SH-SY5Y (cell line): Measurements from ENCODE around the gene ACAA2.

ENCODE experiments used
- GATA2 ChIP-seq: IDR thresholded peaks from 2 replicates; pipeline ENCODE4 v1.6.1; 2011; ENCODE audit warnings: mild to moderate bottlenecking, low read depth, low read length
- GATA3 ChIP-seq: IDR thresholded peaks from 2 replicates; pipeline ENCODE4 v1.6.1; 2011; ENCODE audit warnings: low read depth, mild to moderate bottlenecking, low read length, moderate library complexity

ACAA2 gene

DNA sequence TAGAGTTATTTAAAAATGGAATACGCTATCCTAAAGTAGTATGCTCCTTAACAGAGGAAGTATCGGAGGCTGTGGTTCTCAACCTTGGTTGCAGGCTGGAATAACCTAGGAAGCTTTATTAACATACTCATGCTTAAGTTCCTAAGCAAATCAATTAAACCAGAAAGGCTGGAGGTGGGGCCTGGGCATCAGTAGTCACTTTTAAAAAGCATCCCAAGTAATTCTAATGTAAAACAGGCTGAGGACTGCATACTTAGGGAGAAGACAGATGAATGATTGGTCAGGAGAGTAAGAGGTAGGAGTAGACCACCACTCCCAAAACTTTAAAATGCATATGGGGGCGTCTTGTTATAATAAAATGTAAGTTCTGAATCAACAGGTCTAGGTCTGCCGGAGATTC lies 15.3 kb downstream of the ACAA2 start:
- TF ChIP-seq GATA2 (no peak), GATA3 (no peak)

DNA sequence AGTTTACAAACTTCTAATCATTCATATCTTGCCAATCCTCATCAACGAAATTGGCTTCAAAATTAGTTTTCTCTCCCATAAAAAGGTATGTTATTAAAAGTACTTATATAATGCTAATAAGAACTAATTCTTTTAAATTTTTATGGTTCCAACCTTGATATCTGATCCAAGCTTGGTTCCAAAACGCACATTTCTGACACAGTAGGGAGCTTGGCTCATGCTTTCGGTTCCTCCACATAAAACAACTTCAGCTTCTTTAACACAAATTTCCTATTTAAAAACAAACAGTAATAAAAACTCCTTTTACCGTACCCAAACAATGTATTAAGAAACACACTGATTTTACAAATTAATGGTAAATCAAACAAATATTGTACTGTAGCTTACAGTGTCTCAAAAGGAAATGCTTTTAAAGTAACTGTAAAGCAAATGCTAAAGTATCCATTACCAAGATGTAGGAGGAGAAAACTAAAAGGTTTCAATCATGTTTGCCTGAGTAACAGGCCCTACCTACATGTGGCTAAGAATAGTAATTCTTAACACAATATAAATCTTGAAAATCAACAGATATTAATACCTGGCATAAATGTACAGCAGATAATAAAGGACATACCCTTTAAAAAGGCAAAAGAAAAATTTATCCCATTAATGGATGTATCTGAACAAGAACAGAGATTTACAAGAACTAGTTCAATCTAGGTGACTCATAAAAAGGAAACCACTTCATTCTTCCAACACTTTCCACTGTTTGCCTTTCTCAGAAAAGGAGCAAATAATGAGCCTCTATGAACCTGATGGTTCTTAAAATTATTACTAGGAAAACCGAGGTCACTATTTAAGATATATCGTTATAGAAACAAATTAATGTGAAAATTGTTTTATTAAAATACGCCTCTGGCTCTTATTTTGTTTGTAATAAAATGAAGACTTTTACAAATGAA lies 17.5 kb downstream of the ACAA2 start:
- TF ChIP-seq GATA2 (no peak), GATA3 (no peak)

DNA sequence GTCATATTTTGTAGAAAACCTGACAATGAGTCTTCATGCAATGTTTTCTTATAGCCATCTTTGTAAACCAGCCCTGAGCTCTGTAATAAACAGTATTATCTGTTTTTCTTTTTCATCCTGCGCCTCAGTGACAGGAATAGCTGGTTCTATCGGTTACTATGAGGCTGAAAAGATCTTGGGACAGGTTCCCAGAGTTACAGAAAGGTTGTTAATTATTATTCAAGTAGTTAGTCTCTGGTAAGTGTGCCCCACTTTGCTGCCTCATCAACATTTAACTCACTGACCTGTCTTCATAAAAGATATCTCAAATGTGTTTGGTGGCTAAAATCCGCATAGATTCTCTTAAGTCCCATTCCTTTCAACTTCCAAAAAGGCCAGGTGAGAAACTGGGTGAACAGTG lies 18.6 kb downstream of the ACAA2 start:
- TF ChIP-seq GATA3 = no peak
- TF ChIP-seq GATA2 = no peak

DNA sequence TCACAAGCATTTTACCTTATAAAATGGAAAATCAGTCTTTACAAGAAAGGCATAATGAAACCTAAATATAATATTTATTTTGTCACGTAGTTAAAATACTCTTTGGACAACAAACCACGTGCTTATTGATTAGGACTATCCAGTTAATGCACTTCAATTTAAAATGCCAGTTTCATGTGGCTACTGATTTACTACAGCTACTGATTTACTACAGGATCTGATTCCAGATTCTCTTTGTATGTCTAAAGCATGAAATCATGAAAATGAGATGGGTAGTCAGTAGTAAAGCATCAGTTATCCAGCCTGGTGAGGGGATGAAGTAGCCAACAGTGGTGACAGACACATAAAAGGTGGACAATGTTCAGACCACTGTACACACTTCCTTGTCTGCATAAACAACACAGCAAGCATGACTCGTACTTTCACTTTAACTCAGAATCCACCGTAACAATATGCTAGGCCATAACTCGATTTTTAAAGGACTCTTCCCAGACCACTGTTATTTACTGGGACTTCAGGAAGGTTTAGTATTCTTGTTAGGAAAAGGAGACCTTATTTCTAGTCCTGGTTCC lies 24.9 kb downstream of the ACAA2 start:
- TF ChIP-seq GATA2 (no peak), GATA3 (no peak)

DNA sequence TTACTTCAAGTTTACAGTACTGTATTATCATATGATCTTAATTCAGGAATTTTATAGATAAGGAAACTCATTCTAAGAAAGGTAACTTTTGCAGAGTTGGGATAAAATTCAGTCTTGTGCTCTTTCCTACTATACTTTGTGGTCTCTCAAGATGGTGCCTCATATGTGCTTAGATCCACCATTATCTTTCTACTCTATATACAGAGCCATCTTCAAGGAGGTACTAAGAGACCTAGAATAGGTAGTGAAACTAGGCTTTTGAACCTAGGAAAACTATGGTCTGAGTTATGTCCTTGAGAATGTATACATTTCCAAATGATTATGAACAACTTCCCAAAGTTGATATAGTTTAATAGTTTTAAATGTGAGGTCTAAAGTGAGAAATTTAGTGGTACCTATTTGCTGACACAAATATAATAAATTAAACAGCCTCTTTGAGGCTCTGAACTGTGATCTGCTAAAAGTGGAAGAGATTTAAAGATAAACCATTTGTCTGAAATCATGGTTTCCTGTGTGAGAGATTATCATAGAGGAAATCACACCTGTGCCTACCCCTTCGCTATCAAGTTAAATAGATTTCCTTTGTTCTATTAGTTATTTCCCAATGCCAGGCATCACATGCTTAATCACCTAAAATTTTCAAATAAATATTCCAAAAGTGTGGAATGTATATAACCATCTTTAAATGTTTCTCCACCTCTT lies 27.2 kb downstream of the ACAA2 start:
- TF ChIP-seq GATA2 = no peak
- no peak for TF ChIP-seq GATA3

DNA sequence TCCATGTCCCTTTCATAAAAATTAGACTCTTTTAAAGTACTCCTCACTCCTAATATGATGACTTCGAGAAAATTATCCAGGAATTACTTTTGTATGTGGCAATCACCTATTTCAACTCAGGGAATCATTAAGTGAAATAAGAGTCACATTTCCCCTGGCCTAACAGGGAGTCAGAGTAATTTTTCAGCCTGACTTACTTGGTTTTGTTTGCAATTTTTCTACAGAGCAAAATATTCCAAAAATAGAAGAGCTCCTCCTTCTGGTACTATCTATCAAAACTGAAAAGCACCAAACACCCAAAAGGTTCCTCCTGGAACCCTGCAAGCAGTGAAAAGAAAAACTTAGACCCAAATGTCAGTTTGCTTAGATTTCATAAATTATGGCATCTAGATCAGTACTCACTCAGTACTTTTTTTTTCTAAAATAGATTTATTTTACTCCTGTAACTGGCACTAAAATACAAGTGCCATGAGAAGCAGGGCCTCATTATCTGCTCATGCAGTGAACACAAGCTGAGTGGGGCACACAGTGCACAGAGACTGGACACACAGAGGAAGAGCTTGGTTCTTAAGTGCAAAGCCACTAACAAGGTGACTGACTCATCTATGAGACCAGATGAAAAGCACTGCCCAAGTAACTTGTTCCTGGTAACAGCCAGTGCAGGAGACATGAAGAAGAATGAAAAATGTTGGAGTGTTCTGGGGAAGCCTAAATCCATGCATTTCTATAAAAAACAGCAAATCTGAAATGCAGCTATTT lies 28.7 kb downstream of the ACAA2 start:
- TF ChIP-seq GATA3 (no peak), GATA2 (no peak)

DNA sequence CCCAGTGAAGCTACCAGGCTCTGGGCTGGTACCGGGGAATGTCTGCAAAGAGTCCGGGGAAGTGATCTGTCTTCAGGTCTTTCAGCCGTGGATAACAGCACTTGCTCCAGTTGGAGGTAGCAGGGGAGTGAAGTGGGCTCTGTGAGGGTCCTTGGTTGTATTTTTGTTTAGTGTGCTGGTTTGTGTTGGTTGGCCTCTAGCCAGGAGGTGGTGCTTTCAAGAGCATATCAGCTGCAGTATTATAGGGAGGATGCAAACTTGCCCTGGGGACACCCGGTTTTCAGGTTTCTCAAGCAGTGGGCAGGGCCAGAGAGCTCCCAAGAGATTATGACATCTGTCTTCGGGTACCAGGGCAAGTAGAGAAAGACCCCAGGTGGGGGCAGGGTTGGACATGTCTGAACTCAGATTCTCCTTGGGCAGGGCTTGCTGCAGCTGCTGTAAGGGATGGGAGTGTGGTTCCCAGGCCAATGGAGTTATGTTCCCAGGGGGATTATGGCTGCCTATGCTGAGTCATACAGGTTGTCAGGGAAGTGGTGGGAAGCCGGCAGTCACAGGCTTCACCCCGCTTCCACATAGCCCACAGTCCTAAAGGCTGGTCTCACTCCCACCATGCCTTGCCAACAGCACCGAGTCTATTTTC lies 34.4 kb downstream of the ACAA2 start:
- TF ChIP-seq GATA2 (no peak), GATA3 (no peak)

DNA sequence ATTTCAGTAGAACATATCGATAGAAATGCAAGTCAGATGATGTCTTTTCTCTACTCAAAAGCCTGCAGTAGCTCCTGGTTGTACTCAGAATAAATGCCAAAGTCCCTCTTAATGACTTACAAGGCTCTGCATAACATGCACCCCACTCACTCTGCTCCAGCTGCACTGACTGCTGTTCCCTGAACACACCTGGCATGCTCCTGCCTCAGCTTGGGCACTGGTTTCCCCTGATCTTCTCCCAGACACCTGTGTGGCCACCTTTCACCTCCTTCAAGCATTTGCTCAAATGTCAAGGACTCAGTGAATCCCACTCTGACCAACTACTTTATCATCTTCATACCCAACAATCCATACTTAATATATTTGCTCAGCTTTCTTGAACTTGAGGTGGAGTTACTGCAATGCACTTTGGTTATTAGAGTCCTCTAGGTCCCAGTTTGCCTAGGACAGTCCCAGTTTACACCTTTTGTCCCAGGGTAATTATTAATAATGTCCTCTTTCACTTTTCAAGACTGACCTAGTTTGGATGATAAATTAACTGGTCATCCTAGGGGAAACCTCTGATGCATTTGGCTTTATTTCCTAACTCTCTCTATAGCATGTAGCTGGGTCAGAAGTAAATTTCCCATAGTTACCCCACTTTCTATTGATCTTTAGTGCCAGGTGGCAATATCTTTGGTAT lies 44.1 kb downstream of the ACAA2 start:
- no peak for TF ChIP-seq GATA2
- TF ChIP-seq GATA3 = no peak

DNA sequence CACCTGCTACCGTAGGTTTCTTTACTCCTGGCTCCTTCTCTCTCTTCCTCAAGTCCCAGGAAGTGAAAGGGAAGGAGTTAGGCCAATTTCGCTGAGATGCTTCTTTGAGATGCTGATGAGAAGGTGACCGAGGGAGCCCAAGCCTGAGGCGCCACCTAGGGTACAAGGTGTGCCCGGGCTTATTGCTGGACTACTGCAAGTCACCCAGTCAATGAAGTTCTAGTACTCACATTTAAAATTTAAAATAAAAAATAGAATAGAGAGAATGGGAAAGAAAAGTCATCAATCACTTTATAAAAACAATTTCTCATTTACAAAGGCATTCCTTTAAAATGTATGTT lies 45.3 kb downstream of the ACAA2 start:
- TF ChIP-seq GATA3 = no peak
- no peak for TF ChIP-seq GATA2

DNA sequence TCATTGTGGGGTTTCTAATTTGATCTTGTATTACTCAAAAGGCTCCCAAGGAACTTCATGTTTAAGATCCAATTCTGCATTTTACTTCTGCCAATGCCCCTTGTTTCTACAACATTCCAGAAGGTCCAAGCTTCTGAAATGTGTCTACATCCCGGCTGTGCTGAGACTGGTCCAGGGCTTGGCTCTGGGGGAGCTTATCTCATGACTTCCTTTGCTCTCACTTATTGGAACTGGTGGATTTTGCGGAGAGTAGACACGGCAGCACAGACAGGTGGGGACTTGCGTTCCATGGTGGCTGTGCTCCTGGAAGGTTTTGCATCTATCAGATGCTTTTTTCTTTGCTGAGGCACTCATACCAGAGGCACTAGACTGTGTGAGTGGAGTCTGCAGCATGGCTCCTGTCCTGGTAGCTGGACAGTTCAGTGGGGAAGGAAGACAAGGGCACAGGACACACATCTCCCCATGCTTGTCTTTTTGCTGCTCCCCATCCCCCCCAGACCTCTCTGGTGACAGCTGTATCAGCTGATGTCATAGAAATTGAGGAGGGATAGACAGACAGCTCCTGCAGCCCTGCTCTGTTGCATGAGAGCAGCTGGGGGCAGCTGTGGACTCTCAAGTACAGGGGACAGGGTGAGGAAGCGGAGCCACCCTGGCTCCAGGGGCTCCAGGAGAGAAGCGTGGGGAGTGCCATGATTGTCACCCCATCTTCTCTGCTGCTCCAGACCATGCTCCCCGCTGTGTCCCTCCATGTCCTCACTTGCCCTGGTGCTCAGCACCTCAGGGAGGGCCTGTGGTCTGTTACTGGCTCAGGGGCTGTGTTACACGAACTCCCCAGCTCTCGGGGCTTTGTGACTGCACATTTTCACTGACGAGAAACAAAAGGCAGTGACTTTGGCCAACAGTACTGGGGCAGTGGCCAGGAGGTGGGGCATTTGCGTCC lies 46.0 kb downstream of the ACAA2 start:
- no peak for TF ChIP-seq GATA2
- no peak for TF ChIP-seq GATA3

DNA sequence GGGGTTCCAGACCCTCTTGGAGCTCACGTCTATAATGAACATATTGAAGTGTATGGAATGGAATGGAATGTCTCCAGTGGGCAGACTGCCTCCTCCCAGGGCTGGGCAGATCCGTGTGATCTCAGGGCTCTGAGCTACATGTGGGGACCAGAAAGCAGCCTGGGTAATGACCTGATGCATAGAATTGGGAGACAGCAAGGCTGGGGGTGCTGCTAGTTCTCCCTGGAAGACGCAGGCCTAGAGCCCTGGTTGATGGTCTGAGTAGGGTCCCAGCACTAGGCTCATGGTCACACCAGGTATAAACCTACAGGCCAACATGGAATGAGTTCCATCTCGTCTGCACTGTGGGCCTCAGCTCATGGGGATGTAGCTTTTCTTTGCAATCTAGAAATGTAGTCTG lies 46.7 kb downstream of the ACAA2 start:
- TF ChIP-seq GATA3 = no peak
- TF ChIP-seq GATA2 = no peak

DNA sequence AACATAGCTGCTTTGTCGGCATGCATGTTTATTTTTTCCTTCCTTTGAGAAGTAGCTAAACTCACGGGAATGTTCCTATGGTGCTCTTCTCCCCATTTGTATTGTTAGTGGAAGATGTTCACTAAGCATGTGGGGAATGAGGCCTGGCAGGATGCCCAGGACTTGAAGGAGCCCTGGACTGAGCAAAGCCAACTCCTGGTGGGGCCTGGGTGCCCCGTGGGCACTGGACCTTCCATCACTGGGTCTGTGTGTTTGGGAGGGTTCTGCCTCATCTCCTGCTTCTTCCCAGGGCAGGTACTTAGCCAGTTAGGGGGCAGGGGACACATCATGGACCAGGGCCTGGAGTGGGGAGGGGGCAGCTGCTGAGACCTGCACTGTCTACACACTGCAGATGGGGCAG lies 49.3 kb downstream of the ACAA2 start:
- no peak for TF ChIP-seq GATA2
- TF ChIP-seq GATA3 = no peak

DNA sequence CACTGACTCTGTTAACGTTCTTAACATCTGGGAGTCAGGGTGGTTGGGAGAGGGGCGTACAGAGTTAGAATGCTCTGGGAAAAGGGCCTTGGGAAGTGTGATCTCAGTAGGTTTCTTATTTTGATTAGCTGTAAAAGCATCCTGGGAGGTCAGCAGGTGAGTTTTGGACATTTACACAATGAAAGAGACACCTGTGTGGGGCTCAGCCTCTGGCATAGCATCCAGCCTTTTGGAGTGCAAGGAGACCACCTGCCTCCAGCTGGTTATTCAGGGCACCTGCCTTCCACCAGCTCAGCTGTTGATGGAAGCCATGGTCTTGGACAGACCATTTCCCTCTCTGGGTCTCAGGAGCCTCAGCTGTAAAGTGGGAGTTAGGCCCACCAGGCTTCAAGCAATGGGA lies 49.7 kb downstream of the ACAA2 start:
- TF ChIP-seq GATA3 (no peak), GATA2 (no peak)
